T-cell (primary cell): Measurements from ENCODE around the gene CAMKK1. TPM values are rescaled to one million over a fixed set of nuclear protein-coding genes. Genes with fewer than 3 reads are reported as not detected.
"Not testable (repeated sequence)": the region's sequence is repeated elsewhere in the genome, so short reads cannot be mapped to it uniquely, and the experiment has no call there.

Experiments
- ATAC-seq, 4 experiments: fragments of 200-7000 bp in 3 of 4; fragments of 150-1000 bp in 1 of 4; cut with Tn5 transposase; replicated peaks in 1 of 4; 1 replicate in 3 of 4; 2 replicates in 1 of 4; pipeline ENCODE4 v1.10.0; 2021; ENCODE audit warnings: moderate library complexity in 3 of 4, mild to moderate bottlenecking in 2 of 4, moderate number of reproducible peaks in 1 of 4
- CTCF ChIA-PET, 2 donors: fragments of 300-600 bp; sonication (Branson Sonifier 250); formaldehyde crosslinking; loops; one replicate each; lab custom pipeline; 2022; ENCODE audit warnings: antibody characterized with exemption in 2 of 2; lab: Charles Lee
- POLR2A ChIA-PET, 2 donors: fragments of 300-600 bp; sonication (Branson Sonifier 250); formaldehyde crosslinking; loops; one replicate each; lab custom pipeline; 2022; ENCODE audit warnings: antibody characterized with exemption in 2 of 2; lab: Charles Lee
- DNase-seq, 35 experiments: peaks; one replicate each; pipeline versions ENCODE4 v3.0.0 to v3.0.0-alpha.2; 2013 to 2023
- H3K27ac ChIP-seq: one replicate; pipeline ENCODE4 v1.5.1; 2013; ENCODE audit warnings: low read length
- H3K27me3 ChIP-seq, 2 experiments: replicated peaks in 1 of 2; 1 replicate in 1 of 2; 2 replicates in 1 of 2; pipeline versions ENCODE4 v1.6.1 to v1.7.0; 2013; ENCODE audit warnings: low read length in 1 of 2, mixed read lengths in 1 of 2; ENCODE audit not compliant: control insufficient read depth in 2 of 2, insufficient read depth in 2 of 2; ENCODE audit errors: extremely low read depth in 1 of 2
- H3K36me3 ChIP-seq, 2 donors: 1 replicate in 1 of 2; 2 replicates in 1 of 2; pipeline versions ENCODE4 v1.6.1 to v1.7.0; 2013; ENCODE audit warnings: low read length in 1 of 2; ENCODE audit not compliant: control insufficient read depth in 2 of 2, insufficient read depth in 1 of 2; ENCODE audit errors: extremely low read depth in 1 of 2
- H3K4me1 ChIP-seq, 2 experiments: 1 replicate in 1 of 2; 2 replicates in 1 of 2; pipeline versions ENCODE4 v1.6.1 to v1.7.0; 2013; ENCODE audit warnings: low read length in 2 of 2, mixed read lengths in 1 of 2; ENCODE audit not compliant: insufficient read depth in 2 of 2, control insufficient read depth in 1 of 2; ENCODE audit errors: extremely low read depth in 1 of 2
- H3K4me3 ChIP-seq, 2 donors: 1 replicate in 1 of 2; 2 replicates in 1 of 2; pipeline versions ENCODE4 v1.5.1 to v1.7.0; 2013; ENCODE audit warnings: mild to moderate bottlenecking in 2 of 2, low read length in 1 of 2, moderate library complexity in 1 of 2; ENCODE audit not compliant: control insufficient read depth in 1 of 2; ENCODE audit errors: extremely low read depth in 1 of 2
- H3K9me3 ChIP-seq: 2 replicates; pipeline ENCODE4 v1.7.0; 2013
- H3K27ac Mint-ChIP-seq, 2 donors: one replicate each; pipeline ENCODE4 v1.8.0; 2020 to 2021; ENCODE audit warnings: mild to moderate bottlenecking in 2 of 2, mixed read lengths in 2 of 2
- H3K27me3 Mint-ChIP-seq, 2 donors: one replicate each; pipeline ENCODE4 v1.8.0; 2021 to 2022; ENCODE audit warnings: mixed read lengths in 2 of 2
- H3K36me3 Mint-ChIP-seq: one replicate; pipeline ENCODE4 v1.8.0; 2021; ENCODE audit warnings: mixed read lengths
- H3K4me1 Mint-ChIP-seq, 3 donors: one replicate each; pipeline ENCODE4 v1.8.0; 2020 to 2022; ENCODE audit warnings: mixed read lengths in 3 of 3, mild to moderate bottlenecking in 1 of 3
- H3K4me3 Mint-ChIP-seq, 3 donors: one replicate each; pipeline ENCODE4 v1.8.0; 2020 to 2022; ENCODE audit warnings: mild to moderate bottlenecking in 3 of 3, mixed read lengths in 3 of 3, moderate library complexity in 3 of 3
- H3K9me3 Mint-ChIP-seq, 3 donors: one replicate each; pipeline ENCODE4 v1.8.0; 2020 to 2022; ENCODE audit warnings: mixed read lengths in 3 of 3
- WGBS: methylation state at CpG from one replicate; pipeline ENCODE4 v1.1.5; 2013; ENCODE audit warnings: missing lambda C conversion rate; ENCODE audit not compliant: insufficient coverage; 5-methylcytosine and 5-hydroxymethylcytosine counted together
- total RNA-seq, 35 experiments: library from RNA in 6 of 35; stranded (reverse) in 6 of 35; fragments of 120-200 nt in 1 of 35; gene quantifications; one replicate each; pipeline versions ENCODE4 v1.2.1 to v1.2.4 and lab custom pipeline; 2013 to 2026

The CAMKK1 gene
- total RNA-seq, 5 donors from 2014 or later (not counting 1 experiment from before 2014, with no cell fraction given): 5.3 to 11.0 (median 6.0) TPM

DNA sequence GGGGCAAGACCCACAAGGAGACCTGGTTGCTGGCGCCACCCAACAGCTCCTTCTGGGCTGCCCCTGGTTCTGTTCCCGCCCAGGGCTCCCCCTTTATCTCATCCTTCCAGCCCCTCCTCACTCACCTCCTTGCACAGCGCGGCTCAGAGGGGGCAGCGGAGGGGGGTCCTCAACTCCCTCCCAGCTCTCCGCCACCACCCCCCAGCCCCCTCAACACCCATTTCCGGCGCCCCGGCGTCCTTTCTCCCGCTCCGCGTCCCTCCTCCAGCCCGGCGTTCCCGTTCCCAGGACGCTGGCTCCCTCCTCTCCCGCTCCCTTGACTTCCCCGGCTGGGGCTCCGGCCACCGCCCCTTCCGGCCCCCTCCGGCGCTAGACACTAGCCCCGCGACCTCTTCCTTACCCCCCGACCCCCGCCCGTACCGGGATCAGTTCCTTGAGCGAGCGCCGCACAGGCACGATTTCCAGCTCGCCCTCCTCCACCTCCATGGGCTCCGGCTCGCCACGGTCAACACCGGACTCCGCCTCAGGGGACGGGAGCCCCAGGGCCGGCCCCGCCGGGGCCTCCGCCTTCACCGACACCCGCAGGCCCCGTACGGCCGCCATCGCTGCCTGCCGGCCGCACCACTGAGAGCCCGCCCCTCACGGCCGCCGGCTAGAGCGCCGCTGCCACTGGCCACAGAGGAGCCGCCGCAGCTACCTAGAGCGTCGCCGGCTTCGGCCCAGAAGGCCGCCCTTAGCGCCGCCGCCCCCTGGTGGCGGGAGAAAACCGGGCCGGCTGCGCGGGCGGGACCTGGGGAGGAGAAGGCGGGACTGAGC lies 47.0 kb downstream of the CAMKK1 start, which contains the start of gene NCBP3:
Gene NCBP3 (minus strand): TSS at position 626 of the 816 bp plus-strand sequence. CDS start 23 bp downstream, at position 603.
- under 1% methylated on average over 73 of the region's 76 CpGs for WGBS
- Histone ChIP-seq H3K4me3 (peak within 1 kb of the TSS; percentile 74 to 100), H3K27me3 (peaks cover 0 to 2% of the 10 kb centered on the region in 2 experiments), H3K27ac (peak within 1 kb of the TSS; percentile 76), H3K9me3 (no peaks in the 10 kb centered on the region), H3K36me3 (peaks cover 0 to 13% of the 10 kb centered on the region in 2 donors), H3K4me1 (peaks cover 11 to 37% of the 10 kb centered on the region in 2 experiments)
- CTCF ChIA-PET: interaction anchor here in 1 of 2 donors (0.5 to 4.4 kb wide), 20 partner anchors 8 to 1031 kb away, joined by 3 to 42 read pairs (median 3); partner anchors contain the start of genes CTNS, CYB5D2, SHPK and ZZEF1
- peak; percentile 95 to 98 (median 97) for ATAC-seq
- DNase-seq: peak; percentile 75 to 97 (median 86)
- POLR2A ChIA-PET: interaction anchor here in 1 of 2 donors (0.6 to 0.7 kb wide), 3 partner anchors 91 to 1227 kb away, joined by 3 to 7 read pairs (median 3); no protein-coding TSS in a partner anchor
- Mint-ChIP-seq H3K36me3 (peaks cover 8% of the 10 kb centered on the region), H3K27me3 (no peaks in the 10 kb centered on the region), H3K4me3 (peak within 1 kb of the TSS; percentile 90 to 92 (median 90)), H3K9me3 (no peaks in the 10 kb centered on the region), H3K27ac (peak within 1 kb of the TSS; percentile 81 to 84), H3K4me1 (peaks cover 26 to 31% (median 27%) of the 10 kb centered on the region in 3 donors)

- ATAC-seq: no peak
- Mint-ChIP-seq H3K36me3 (peaks cover 14% of the 10 kb centered on the region), H3K4me3 (peak overlapping the region; percentile 90 to 92 (median 90)), H3K27ac (peak overlapping the region; percentile 81 to 84), H3K27me3 (no peaks in the 10 kb centered on the region), H3K4me1 (peaks cover 32 to 36% (median 32%) of the 10 kb centered on the region in 3 donors), H3K9me3 (no peaks in the 10 kb centered on the region)
- ChIA-PET POLR2A (no interaction called here), CTCF (interaction anchor here (0.5 to 4.4 kb wide), 7 partner anchors 7 to 229 kb away, joined by 3 to 42 read pairs (median 5); partner anchors contain the start of genes CTNS (in 1 of the 2) and SHPK (in 1 of the 2))
- Histone ChIP-seq H3K36me3 (peaks cover 0 to 18% of the 10 kb centered on the region in 2 donors), H3K27me3 (no peaks in the 10 kb centered on the region), H3K4me1 (peaks cover 11 to 37% of the 10 kb centered on the region in 2 experiments), H3K9me3 (no peaks in the 10 kb centered on the region), H3K4me3 (peak overlapping the region; percentile 74 to 100), H3K27ac (peak overlapping the region; percentile 76)
- WGBS: 0% methylated on average over 7 of the region's 8 CpGs
- DNase-seq: peak in 16 of 35 experiments; percentile 3 to 34 (median 16)
Observed at GRCh38 chr17:3845291-3845620, 47.6 kb downstream of the CAMKK1 start.

DNA sequence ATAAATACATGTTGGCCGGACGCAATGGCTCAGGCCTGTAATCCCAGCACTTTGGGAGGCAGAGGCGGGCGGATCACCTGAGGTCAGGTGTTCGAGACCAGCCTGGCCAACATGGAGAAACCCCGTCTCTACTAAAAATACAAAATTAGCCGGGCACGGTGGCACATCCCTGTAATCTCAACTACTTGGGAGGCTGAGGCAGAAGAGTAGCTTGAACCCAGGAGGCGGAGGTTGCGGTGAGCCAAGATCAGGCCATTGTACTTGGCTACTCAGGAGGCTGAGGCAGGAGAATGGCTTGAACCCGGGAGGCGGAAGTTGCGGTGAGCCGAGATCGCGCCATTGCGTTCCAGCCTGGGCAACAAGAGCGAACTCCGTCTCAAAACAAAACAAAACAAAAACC lies 48.3 kb downstream of the CAMKK1 start:
- Histone ChIP-seq H3K36me3 (peaks cover 0 to 25% of the 10 kb centered on the region in 2 donors), H3K4me1 (peaks cover 11 to 37% of the 10 kb centered on the region in 2 experiments)
- POLR2A ChIA-PET, H3K27ac ChIP-seq, H3K27me3 ChIP-seq, DNase-seq, H3K4me3 ChIP-seq, ATAC-seq, H3K9me3 Mint-ChIP-seq, H3K9me3 ChIP-seq, H3K27ac Mint-ChIP-seq, H3K27me3 Mint-ChIP-seq: not testable (repeated sequence)
- peak overlapping the region; percentile 90 to 92 (median 90) for H3K4me3 Mint-ChIP-seq
- H3K36me3 Mint-ChIP-seq: peaks cover 21% of the 10 kb centered on the region
- peaks cover 38 to 42% (median 38%) of the 10 kb centered on the region in 3 donors for H3K4me1 Mint-ChIP-seq
- WGBS: 98% methylated on average over 8 of the region's 19 CpGs
- CTCF ChIA-PET: interaction anchor here (0.7 to 4.4 kb wide), 4 partner anchors 106 to 230 kb away, joined by 3 to 42 read pairs (median 6); no protein-coding TSS in a partner anchor

DNA sequence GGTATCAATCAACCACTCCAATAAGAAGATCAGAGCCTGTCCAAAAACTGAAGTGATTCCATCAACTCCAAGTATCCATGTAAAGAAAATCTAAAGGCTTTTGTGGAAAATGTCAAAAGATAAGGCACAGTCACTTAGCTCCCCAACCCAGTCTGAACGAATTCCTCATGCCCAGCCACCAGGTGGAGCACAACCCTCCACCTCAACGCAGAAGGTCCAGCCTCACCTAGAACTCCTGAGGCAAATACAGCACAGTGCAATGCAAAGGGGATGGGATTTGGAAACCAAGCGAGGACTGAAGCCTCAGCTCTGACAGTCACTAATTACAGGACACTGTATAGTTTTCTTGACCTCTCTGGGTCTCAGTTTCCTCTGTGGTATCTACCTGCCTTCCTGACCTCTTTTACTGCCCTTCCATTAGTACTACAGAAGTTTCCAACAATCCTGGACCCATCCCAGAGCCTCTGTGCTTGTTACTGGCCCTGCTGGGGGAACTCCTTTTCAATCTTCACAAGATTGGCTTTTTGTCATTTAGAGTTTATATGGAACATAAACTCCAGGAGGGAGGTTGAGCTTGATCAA lies 48.8 kb downstream of the CAMKK1 start:
- peak overlapping the region in 1 of 2 donors; percentile 48 for H3K27ac Mint-ChIP-seq
- CTCF ChIA-PET: interaction anchor here in 1 of 2 donors (0.6 to 4.4 kb wide), 7 partner anchors 98 to 458 kb away, joined by 3 to 42 read pairs (median 4); no protein-coding TSS in a partner anchor
- ATAC-seq: no peak

DNA sequence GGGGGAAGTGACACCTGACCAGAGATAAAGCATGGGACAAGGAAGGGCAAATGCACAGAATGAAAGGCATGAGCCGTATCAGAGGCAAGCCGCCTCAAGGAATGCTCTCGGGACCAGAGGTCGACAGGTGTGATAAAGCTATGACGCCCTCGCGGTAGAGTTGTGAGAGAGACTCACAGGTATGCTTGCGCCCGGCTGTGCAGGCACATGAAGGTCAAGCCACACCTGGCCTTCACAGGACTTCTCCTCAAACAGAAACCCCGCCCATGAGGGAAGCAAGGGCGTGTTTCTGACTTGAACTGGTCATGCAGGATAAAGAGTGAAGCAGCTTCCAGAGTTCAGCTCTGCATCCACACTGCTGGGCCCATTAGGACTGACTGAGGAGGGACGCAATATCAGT lies 54.6 kb downstream of the CAMKK1 start:
- Mint-ChIP-seq H3K36me3 (peaks cover 54% of the 10 kb centered on the region), H3K27ac (no peak overlapping the region), H3K4me1 (peaks cover 18 to 38% (median 29%) of the 10 kb centered on the region in 3 donors), H3K27me3 (no peaks in the 10 kb centered on the region), H3K9me3 (no peaks in the 10 kb centered on the region), H3K4me3 (no peak overlapping the region)
- ATAC-seq (no peak), DNase-seq (no peak)
- H3K27ac ChIP-seq: no peak overlapping the region
- H3K36me3 ChIP-seq: peaks cover 0 to 70% of the 10 kb centered on the region in 2 donors
- no peaks in the 10 kb centered on the region for H3K9me3 ChIP-seq
- CTCF ChIA-PET: interaction anchor here (0.6 to 1.7 kb wide), 3 partner anchors 7 to 1174 kb away, joined by 3 to 5 read pairs (median 3); no protein-coding TSS in a partner anchor
- POLR2A ChIA-PET: no interaction called here
- WGBS: 98% methylated on average over 5 of the region's 12 CpGs
- peaks cover 0 to 6% of the 10 kb centered on the region in 2 experiments for H3K4me1 ChIP-seq
- no peak overlapping the region for H3K4me3 ChIP-seq
- no peaks in the 10 kb centered on the region for H3K27me3 ChIP-seq

More for the DNA sequence above, 48.8 kb downstream of the CAMKK1 start:
- DNase-seq: peak in 28 of 35 experiments; percentile 5 to 69 (median 32)
- 27% methylated on average over 3 of the region's 3 CpGs for WGBS
- Histone ChIP-seq H3K4me3 (no peak overlapping the region), H3K27ac (no peak overlapping the region), H3K4me1 (peaks cover 11 to 37% of the 10 kb centered on the region in 2 experiments), H3K36me3 (peaks cover 0 to 29% of the 10 kb centered on the region in 2 donors), H3K9me3 (no peaks in the 10 kb centered on the region), H3K27me3 (no peaks in the 10 kb centered on the region)
- peaks cover 23% of the 10 kb centered on the region for H3K36me3 Mint-ChIP-seq
- H3K4me3 Mint-ChIP-seq: peak overlapping the region; percentile 90 to 92 (median 90)
- H3K9me3 Mint-ChIP-seq: no peaks in the 10 kb centered on the region
- POLR2A ChIA-PET: no interaction called here
- H3K27me3 Mint-ChIP-seq: no peaks in the 10 kb centered on the region
- peaks cover 38 to 44% (median 40%) of the 10 kb centered on the region in 3 donors for H3K4me1 Mint-ChIP-seq
